Mesodermal cell (in vitro differentiated cells): Measurements from ENCODE around the gene TYW1.
A peak's percentile ranks its signal among the peaks of the same experiment; 100 is the strongest.
"Not testable (repeated sequence)": the region's sequence is repeated elsewhere in the genome, so short reads cannot be mapped to it uniquely, and the experiment has no call there.

Experiments used
- H3K27ac ChIP-seq: 2 replicates; pipeline ENCODE4 v1.7.0; 2013; ENCODE audit warnings: mild to moderate bottlenecking, low read depth, low read length, moderate library complexity; ENCODE audit not compliant: severe bottlenecking
- H3K36me3 ChIP-seq: 2 replicates; pipeline ENCODE4 v1.7.1; 2013; ENCODE audit warnings: mild to moderate bottlenecking, low read length, moderate library complexity; ENCODE audit not compliant: control insufficient read depth, insufficient read depth
- H3K4me1 ChIP-seq: one replicate; pipeline ENCODE4 v1.7.1; 2013; ENCODE audit warnings: mild to moderate bottlenecking, low read length; ENCODE audit not compliant: insufficient read depth, control insufficient read depth, poor library complexity, severe bottlenecking
- H3K4me3 ChIP-seq: 2 replicates; pipeline ENCODE4 v1.7.0; 2013; ENCODE audit warnings: low read length, control low read depth, mild to moderate bottlenecking; ENCODE audit not compliant: insufficient read depth, poor library complexity, severe bottlenecking; ENCODE audit errors: extremely low read depth
- H3K9me3 ChIP-seq: 2 replicates; pipeline ENCODE4 v1.7.1; 2013; ENCODE audit warnings: mild to moderate bottlenecking, low read length, moderate library complexity; ENCODE audit not compliant: control insufficient read depth
- WGBS, 2 experiments: methylation state at CpG; one replicate each; pipeline ENCODE4 v1.1.5; 2013; ENCODE audit warnings: missing lambda C conversion rate in 2 of 2; ENCODE audit not compliant: insufficient coverage in 2 of 2; 5-methylcytosine and 5-hydroxymethylcytosine counted together

Gene TYW1

GRCh38 chr7:66994691-66995049 lies 2.0 kb upstream of the TYW1 start:
- H3K4me1 ChIP-seq, H3K9me3 ChIP-seq: not testable (repeated sequence)
- Histone ChIP-seq H3K27ac (peak overlapping the region; percentile 97), H3K4me3 (peak overlapping the region; percentile 65), H3K36me3 (peaks cover 40% of the 10 kb centered on the region)
- 0 to 8% methylated on average over 2 to 7 of the region's 9 CpGs for WGBS, 2 experiments

DNA sequence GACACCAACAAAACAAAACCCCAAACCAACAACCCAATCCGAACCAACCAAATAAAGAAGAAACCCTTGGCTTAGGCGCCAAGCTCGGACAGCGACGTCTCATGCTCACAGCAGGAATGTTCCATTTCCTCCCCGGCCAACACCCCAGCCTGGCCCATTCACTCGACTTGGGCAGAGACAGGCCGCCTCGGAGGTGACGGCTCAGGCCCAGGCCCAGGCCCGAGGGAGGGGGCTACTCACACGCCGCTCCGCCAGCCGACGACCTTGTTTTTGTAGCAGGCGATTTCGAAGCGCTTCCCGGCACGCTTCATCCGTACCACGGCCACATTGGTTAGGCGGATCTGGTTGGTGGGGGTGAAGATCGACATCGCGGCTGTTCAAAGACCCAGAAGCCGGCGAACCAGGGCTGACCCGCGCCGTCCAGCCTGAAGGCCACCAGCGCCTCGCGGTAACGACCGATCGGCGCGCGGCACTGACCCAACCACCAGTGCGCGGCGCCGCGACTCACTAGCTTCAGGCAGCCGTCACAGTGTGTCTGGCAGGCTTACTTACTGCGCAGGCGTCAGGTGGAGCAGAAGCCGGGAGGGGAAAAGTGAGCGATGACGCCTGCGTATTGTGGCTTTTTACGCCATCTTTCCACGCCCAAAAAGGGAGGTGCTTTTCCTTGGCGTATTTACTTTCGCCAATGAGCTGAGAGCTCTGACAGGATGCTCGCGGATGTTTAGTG lies 1.4 kb upstream of the TYW1 start, which contains the start of gene SBDS:
TSS of gene SBDS (minus strand) at position 537 of the 727 bp plus-strand sequence. CDS start at position 368, 169 bp downstream.
- 0 to 1% methylated on average over 19 to 49 of the region's 59 CpGs for WGBS, 2 experiments
- H3K4me1 ChIP-seq, H3K9me3 ChIP-seq: not testable (repeated sequence)
- H3K36me3 ChIP-seq, result peaks cover 39% of the 10 kb centered on the region
- H3K4me3 ChIP-seq, result peak within 1 kb of the TSS; percentile 65
- peak within 1 kb of the TSS; percentile 97 for H3K27ac ChIP-seq

DNA sequence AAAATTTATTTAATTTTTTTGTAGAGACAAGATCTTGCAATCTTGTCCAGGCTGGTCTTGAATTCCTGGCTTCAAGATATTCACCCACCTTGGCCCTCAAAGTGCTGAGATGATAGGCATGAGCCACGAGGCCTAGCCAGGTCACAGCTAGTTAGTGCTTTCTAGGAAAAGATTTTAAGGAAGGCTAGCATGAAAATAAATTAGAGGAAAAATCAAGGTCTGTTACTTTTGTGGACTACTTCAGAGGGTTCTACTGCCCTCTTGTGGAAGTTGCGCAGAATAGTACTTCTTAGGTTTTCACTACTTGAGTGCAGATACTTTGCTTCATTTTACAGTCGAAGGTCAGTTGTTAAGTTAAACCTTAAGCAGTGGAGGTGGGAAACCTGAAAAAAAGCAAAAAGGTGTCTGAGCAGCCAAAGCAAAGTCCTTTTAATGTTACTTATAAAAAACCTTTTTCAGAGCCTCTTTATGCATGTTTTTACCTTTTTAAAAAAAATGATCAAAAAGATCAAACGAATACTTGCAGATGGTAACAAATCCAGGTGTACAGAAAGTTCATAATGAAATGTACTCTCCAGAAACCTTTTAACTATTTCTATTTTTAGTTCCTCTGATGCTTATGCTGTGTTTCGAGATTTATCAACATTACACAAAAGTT lies 4.1 kb downstream of the TYW1 start:
- H3K4me3 ChIP-seq, H3K9me3 ChIP-seq, H3K4me1 ChIP-seq, H3K27ac ChIP-seq: not testable (repeated sequence)
- H3K36me3 ChIP-seq, result peaks cover 13% of the 10 kb centered on the region
- 100% methylated on average over 1 of the region's 5 CpGs; no CpG with 5 or more reads in 1 of the 2 experiments for WGBS, 2 experiments

DNA sequence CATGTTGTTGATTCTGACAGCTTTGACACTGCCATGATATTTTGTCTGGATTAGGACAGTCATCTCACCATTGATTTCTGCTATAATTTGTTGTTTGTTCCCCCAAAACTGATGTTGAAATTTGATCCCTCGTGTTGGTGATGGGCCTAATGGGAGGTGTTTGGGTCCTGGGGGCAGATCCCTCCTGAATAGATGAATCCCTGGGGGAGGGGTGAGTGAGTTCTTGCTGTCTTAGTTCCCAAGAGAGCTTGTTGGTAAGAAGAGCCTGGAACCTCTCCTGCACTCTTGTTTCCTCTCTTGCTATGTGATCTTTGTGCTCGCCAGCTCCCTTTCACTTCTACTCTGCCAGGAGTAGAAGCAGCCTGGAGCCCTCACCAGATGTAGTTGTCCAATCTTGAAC lies 7.5 kb downstream of the TYW1 start:
- H3K27ac ChIP-seq, H3K4me1 ChIP-seq, H3K4me3 ChIP-seq, H3K9me3 ChIP-seq: not testable (repeated sequence)
- peaks cover 28% of the 10 kb centered on the region for H3K36me3 ChIP-seq
- WGBS, 2 experiments, result no CpG with 5 or more reads among the region's 2 CpGs

DNA sequence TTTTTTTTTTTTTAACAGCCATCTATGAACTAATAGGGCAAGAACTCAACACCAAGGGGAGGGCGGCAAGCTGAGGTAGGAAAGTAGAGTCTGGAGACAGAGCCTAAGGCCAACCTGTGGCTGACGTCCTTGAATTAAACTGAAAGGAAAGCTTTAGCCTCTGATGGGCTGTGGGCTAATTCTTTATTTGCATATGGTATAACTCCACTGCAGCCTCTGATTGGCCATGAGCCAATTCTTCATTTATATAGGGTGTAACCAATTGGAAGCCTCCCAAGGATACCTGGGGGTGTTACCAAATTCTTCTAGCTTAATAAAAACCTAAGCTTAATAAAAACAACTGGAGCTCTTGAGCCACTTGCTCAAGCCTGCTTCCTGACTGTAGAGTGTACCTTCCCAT lies 10.3 kb downstream of the TYW1 start:
- H3K4me3 ChIP-seq, result no peak overlapping the region
- no peaks in the 10 kb centered on the region for H3K4me1 ChIP-seq
- no peak overlapping the region for H3K27ac ChIP-seq
- peaks cover 49% of the 10 kb centered on the region for H3K36me3 ChIP-seq
- no peaks in the 10 kb centered on the region for H3K9me3 ChIP-seq
- WGBS, 2 experiments, result 100% methylated on average over 1 of the region's 2 CpGs; no CpG with 5 or more reads in 1 of the 2 experiments

- H3K27ac ChIP-seq, result no peak overlapping the region
- H3K9me3 ChIP-seq, result no peaks in the 10 kb centered on the region
- H3K4me1 ChIP-seq, result no peaks in the 10 kb centered on the region
- H3K4me3 ChIP-seq, result no peak overlapping the region
- H3K36me3 ChIP-seq, result peaks cover 50% of the 10 kb centered on the region
- 88 to 93% methylated on average over 1 to 3 of the region's 4 CpGs for WGBS, 2 experiments
These were observed 11.6 kb downstream of the TYW1 start for GRCh38 chr7:67008260-67008659.

DNA sequence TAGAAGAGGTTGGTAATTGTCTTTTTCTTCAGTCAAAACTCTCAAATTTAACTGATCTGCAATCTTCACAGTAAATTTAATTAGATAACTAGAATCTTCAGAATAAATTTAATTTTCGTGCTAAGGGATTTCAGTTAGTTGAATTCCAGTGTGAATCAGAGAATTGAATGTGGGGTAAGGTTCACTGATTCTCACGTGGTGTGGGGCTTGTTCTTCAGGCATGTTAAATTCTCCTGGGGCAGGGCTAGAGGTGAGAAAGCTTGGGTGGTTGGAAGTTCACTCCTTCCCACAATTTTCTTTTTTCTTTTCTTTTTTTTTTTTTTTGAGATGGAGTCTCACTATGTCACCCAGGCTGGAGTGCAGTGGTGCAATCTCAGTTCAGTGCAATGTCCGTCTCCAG lies 13.0 kb downstream of the TYW1 start:
- not testable (repeated sequence) for H3K4me3 ChIP-seq, H3K27ac ChIP-seq, H3K9me3 ChIP-seq, H3K4me1 ChIP-seq
- WGBS, 2 experiments, result 94% methylated on average over 2 of the region's 3 CpGs
- H3K36me3 ChIP-seq, result peaks cover 61% of the 10 kb centered on the region

GRCh38 chr7:67014076-67014622 lies 17.5 kb downstream of the TYW1 start:
- H3K9me3 ChIP-seq, H3K4me1 ChIP-seq, H3K4me3 ChIP-seq, H3K27ac ChIP-seq: not testable (repeated sequence)
- H3K36me3 ChIP-seq, result peaks cover 70% of the 10 kb centered on the region
- 91 to 97% methylated on average over 4 of the region's 9 CpGs for WGBS, 2 experiments

- WGBS, 2 experiments, result 90 to 96% methylated on average over 2 to 3 of the region's 8 CpGs
- H3K27ac ChIP-seq, H3K4me3 ChIP-seq, H3K9me3 ChIP-seq, H3K4me1 ChIP-seq: not testable (repeated sequence)
- H3K36me3 ChIP-seq, result peaks cover 74% of the 10 kb centered on the region
These were observed 21.3 kb downstream of the TYW1 start for GRCh38 chr7:67017971-67018370.

DNA sequence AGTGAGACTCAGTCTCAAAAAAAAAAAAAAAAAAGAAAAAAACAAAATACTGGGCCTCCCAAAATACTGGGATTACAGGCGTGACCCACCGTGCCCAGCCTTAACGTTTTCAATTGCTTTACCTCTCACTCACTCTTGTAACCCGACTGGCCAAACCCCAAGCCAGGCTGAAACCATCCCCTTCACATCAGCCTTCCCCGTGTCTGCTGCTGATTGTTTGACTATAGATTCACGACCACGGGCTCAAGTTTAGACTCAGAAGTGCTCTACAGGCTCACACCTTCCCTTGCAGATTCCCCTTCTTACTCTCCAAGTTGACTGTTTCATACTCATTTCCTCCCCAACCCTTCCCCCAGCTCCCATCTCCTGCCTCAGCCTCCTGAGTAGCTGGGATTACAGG lies 22.3 kb downstream of the TYW1 start:
- 80 to 88% methylated on average over 7 of the region's 7 CpGs for WGBS, 2 experiments
- Histone ChIP-seq H3K9me3 (no peaks in the 10 kb centered on the region), H3K27ac (no peak overlapping the region), H3K4me3 (no peak overlapping the region), H3K36me3 (peaks cover 70% of the 10 kb centered on the region), H3K4me1 (no peaks in the 10 kb centered on the region)
